Activated CD4-positive, CD25-positive, alpha-beta regulatory T cell treated with anti-CD3 and anti-CD28 coated beads, Interleukin-2, amount 50 U/mL, for 72 hours (primary cell): Measurements from ENCODE around the gene ACBD5.

Experiments used
- DNase-seq: peaks from one replicate; pipeline ENCODE4 v3.0.0; 2021

The ACBD5 gene

DNA sequence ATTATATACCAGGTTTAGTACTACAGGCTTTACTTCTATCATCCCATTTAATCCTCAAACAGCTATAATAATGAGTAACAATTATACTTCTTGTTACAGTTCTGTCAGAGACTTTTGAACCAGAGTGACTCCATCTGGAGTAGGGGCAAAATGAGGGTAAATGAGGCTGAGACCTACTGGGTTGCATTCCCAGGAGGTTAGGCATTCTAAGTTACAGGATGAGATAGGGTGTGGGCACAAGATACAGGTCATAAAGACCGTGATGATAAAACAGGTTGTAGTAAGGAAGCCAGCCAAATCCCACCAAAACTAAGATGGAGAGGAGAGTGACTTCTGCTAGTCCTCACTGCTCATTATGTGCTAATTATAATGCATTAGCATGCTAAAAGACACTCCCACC, 90.3 kb downstream of the ACBD5 start:
- DNase-seq = no peak

GRCh38 chr10:27147701-27148100, 92.9 kb downstream of the ACBD5 start:
- DNase-seq = no peak

- DNase-seq = no peak
These were observed 94.7 kb downstream of the ACBD5 start for GRCh38 chr10:27145937-27146336.
